PC-3 (cell line): ENCODE results near the gene GFRA1. TPM values are rescaled to one million over a fixed set of nuclear protein-coding genes. Genes with fewer than 3 reads are reported as not detected.

Experiments used
- ATAC-seq: fragments of 200-7000 bp; cut with Tn5 transposase; 2 replicates; pipeline ENCODE4 v1.9.1; 2020; ENCODE audit warnings: mild to moderate bottlenecking, moderate library complexity
- BruUV-seq: library from RNA; stranded (reverse); fragments of 400-500 nt; replicated peaks from 2 replicates; lab custom pipeline; 2021; lab: Mats Ljungman, UMichigan
- CTCF ChIA-PET: fragments of 300-600 bp; sonication (Branson Sonifier 250); formaldehyde crosslinking; loops from one replicate; lab custom pipeline; 2022; ENCODE audit warnings: antibody characterized with exemption; lab: Charles Lee
- POLR2A ChIA-PET: fragments of 300-600 bp; sonication (Branson Sonifier 250); formaldehyde crosslinking; loops from one replicate; lab custom pipeline; 2022; ENCODE audit warnings: antibody characterized with exemption; ENCODE audit not compliant: unreplicated experiment; lab: Charles Lee
- DNase-seq: peaks from one replicate; pipeline ENCODE4 v3.0.0-alpha.2; 2015
- H2AFZ ChIP-seq: fragments of 300-600 bp; sonication (generic); 2 replicates; pipeline ENCODE4 v1.6.0; 2016; ENCODE audit warnings: antibody characterized with exemption, low read length
- H3F3A ChIP-seq: fragments of 300-600 bp; sonication (generic); one replicate; pipeline ENCODE4 v1.6.0; 2017; ENCODE audit warnings: antibody characterized with exemption, low read length, control low read depth, mild to moderate bottlenecking; ENCODE audit not compliant: unreplicated experiment
- H3K27ac ChIP-seq: fragments of 300-600 bp; sonication (generic); 2 replicates; pipeline ENCODE4 v1.5.1; 2016; ENCODE audit warnings: mild to moderate bottlenecking, low read length
- H3K27me3 ChIP-seq: fragments of 300-600 bp; sonication (generic); 2 replicates; pipeline ENCODE4 v1.6.1; 2016; ENCODE audit warnings: low read length, mixed read lengths
- H3K36me3 ChIP-seq: fragments of 300-600 bp; sonication (generic); 2 replicates; pipeline ENCODE4 v1.6.1; 2016; ENCODE audit warnings: low read depth, mixed run types, low read length, mixed read lengths
- H3K4me1 ChIP-seq: fragments of 300-600 bp; sonication (generic); 2 replicates; pipeline ENCODE4 v1.5.1; 2016; ENCODE audit warnings: low read length; ENCODE audit not compliant: insufficient read depth
- H3K4me2 ChIP-seq: fragments of 300-600 bp; sonication (generic); 2 replicates; pipeline ENCODE4 v1.6.0; 2016; ENCODE audit warnings: low read length
- H3K4me3 ChIP-seq: fragments of 300-600 bp; sonication (generic); 2 replicates; pipeline ENCODE4 v1.5.1; 2016; ENCODE audit warnings: mild to moderate bottlenecking, low read length, mixed read lengths
- H3K79me2 ChIP-seq: fragments of 300-600 bp; sonication (generic); 2 replicates; pipeline ENCODE4 v1.6.1; 2017; ENCODE audit warnings: low read length, mixed read lengths
- H3K9ac ChIP-seq: fragments of 300-600 bp; sonication (generic); 2 replicates; pipeline ENCODE4 v1.6.0; 2016; ENCODE audit warnings: mild to moderate bottlenecking, low read length
- H3K9me2 ChIP-seq: fragments of 300-600 bp; sonication (generic); replicated peaks from 2 replicates; pipeline ENCODE4 v1.6.1; 2016; ENCODE audit warnings: mixed run types, low read length, mixed read lengths
- H3K9me3 ChIP-seq: fragments of 300-600 bp; sonication (generic); 2 replicates; pipeline ENCODE4 v1.6.1; 2016; ENCODE audit warnings: low read length, mixed read lengths
- H4K20me1 ChIP-seq: fragments of 300-600 bp; sonication (generic); 2 replicates; pipeline ENCODE4 v1.6.1; 2016; ENCODE audit warnings: low read length, mixed read lengths
- EZH2 ChIP-seq: fragments of 300-600 bp; sonication (generic); IDR thresholded peaks from one replicate; pipeline ENCODE4 v1.6.1; 2017; ENCODE audit warnings: antibody characterized with exemption, mild to moderate bottlenecking, low read length; ENCODE audit not compliant: unreplicated experiment
- EZH2phosphoT487 ChIP-seq: fragments of 300-600 bp; sonication (generic); IDR thresholded peaks from 2 replicates; pipeline ENCODE4 v1.6.1; 2018; ENCODE audit warnings: mild to moderate bottlenecking, antibody characterized with exemption, low read length, borderline replicate concordance
- intact Hi-C: fragments of 100-400 bp; cut with micrococcal nuclease; formaldehyde crosslinking; loops from 2 replicates; pipeline ENCODE4 v1.9.0; 2023
- total RNA-seq: library from RNA; depleted of rRNA; stranded (reverse); fragments of >200 nt; gene quantifications from 2 replicates; pipeline ENCODE4 v1.2.3, GENCODE V29; 2014
- TF ChIP-seq, protein P1 (sequence below): fragments of 300-600 bp; sonication (generic); conservative IDR thresholded peaks from 2 replicates; pipeline ENCODE4 v1.5.1; 2017; ENCODE audit warnings: antibody characterized with exemption, low read depth, mild to moderate bottlenecking, low read length

Gene GFRA1
- total RNA-seq, 1 experiment from 2014 or later: not detected

DNA sequence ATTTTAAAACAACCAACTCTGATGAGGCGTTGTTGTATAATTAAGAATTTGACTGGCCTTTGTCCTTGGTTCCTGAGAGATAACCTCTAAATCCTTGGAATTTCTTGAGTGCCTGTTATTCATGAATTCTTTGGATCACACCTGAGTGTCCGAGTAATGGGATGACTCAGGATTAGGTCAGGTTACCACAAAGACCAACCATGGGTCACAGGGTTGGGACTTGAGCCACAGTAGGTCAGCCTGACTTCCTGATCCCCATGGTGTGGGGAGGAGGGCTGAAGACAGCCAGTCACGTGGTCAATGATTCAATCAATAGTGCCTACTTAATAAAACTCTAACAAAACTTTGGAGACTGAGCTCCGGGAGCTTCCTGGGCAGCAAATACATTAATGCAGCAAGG lies 192.5 kb downstream of the GFRA1 start:
- ChIA-PET CTCF (no interaction called here), POLR2A (no interaction called here)
- no peak overlapping the region for H3K9ac ChIP-seq
- no peaks in the 10 kb centered on the region for H3K9me3 ChIP-seq
- H3K4me1 ChIP-seq: no peaks in the 10 kb centered on the region
- no peaks in the 10 kb centered on the region for H4K20me1 ChIP-seq
- H3K79me2 ChIP-seq: no peaks in the 10 kb centered on the region
- ATAC-seq (no peak), DNase-seq (peak; percentile 8)
- no peaks in the 10 kb centered on the region for H3K9me2 ChIP-seq
- no TSS peak for BruUV-seq
- H2AFZ ChIP-seq: no peak overlapping the region
- no peaks in the 10 kb centered on the region for H3F3A ChIP-seq
- intact Hi-C loops: no loop called here
- H3K4me3 ChIP-seq: no peak overlapping the region
- no peak overlapping the region for H3K27ac ChIP-seq
- no peak overlapping the region for H3K4me2 ChIP-seq
- TF ChIP-seq, protein P1, sequence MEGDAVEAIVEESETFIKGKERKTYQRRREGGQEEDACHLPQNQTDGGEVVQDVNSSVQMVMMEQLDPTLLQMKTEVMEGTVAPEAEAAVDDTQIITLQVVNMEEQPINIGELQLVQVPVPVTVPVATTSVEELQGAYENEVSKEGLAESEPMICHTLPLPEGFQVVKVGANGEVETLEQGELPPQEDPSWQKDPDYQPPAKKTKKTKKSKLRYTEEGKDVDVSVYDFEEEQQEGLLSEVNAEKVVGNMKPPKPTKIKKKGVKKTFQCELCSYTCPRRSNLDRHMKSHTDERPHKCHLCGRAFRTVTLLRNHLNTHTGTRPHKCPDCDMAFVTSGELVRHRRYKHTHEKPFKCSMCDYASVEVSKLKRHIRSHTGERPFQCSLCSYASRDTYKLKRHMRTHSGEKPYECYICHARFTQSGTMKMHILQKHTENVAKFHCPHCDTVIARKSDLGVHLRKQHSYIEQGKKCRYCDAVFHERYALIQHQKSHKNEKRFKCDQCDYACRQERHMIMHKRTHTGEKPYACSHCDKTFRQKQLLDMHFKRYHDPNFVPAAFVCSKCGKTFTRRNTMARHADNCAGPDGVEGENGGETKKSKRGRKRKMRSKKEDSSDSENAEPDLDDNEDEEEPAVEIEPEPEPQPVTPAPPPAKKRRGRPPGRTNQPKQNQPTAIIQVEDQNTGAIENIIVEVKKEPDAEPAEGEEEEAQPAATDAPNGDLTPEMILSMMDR: no peak
- no peak for TF ChIP-seq EZH2phosphoT487
- TF ChIP-seq EZH2: no peak
- H3K36me3 ChIP-seq: no peaks in the 10 kb centered on the region
- H3K27me3 ChIP-seq: no peaks in the 10 kb centered on the region

- intact Hi-C loops: no loop called here
- H4K20me1 ChIP-seq: no peaks in the 10 kb centered on the region
- H3K9ac ChIP-seq: no peak overlapping the region
- no peak overlapping the region for H3K27ac ChIP-seq
- H3K4me3 ChIP-seq: no peak overlapping the region
- TF ChIP-seq EZH2phosphoT487 (no peak), EZH2 (no peak)
- TF ChIP-seq, protein P1: no peak
- no peaks in the 10 kb centered on the region for H3K4me1 ChIP-seq
- no TSS peak for BruUV-seq
- POLR2A ChIA-PET: no interaction called here
- no peaks in the 10 kb centered on the region for H3K9me2 ChIP-seq
- CTCF ChIA-PET: no interaction called here
- H3K79me2 ChIP-seq: no peaks in the 10 kb centered on the region
- H2AFZ ChIP-seq: no peak overlapping the region
- no peak overlapping the region for H3K4me2 ChIP-seq
- ATAC-seq: no peak
- H3K27me3 ChIP-seq: no peaks in the 10 kb centered on the region
- no peak for DNase-seq
- no peaks in the 10 kb centered on the region for H3K36me3 ChIP-seq
- H3F3A ChIP-seq: no peaks in the 10 kb centered on the region
- no peaks in the 10 kb centered on the region for H3K9me3 ChIP-seq
Observed at GRCh38 chr10:116079355-116079754, 193.7 kb downstream of the GFRA1 start.

DNA sequence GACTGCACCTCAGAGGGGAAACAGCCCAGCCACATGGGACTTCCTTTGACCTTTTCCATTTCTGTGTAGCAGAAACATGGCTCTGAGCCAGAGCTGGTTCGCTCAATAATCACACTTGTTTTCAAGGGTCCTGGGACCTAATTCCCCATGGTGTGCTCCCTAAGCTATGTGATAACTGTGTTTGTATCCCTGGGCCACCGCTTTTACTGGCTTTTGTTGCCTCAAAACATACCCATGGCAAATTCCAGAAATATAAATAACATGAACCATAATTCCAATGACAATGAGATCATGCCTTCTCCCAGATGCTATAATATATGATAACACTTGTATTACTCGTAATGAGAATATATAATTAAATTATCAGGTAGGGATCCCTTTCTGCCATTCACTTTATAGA lies 196.4 kb downstream of the GFRA1 start:
- H3K4me1 ChIP-seq: no peaks in the 10 kb centered on the region
- TF ChIP-seq EZH2phosphoT487 (no peak), EZH2 (no peak)
- TF ChIP-seq, protein P1: no peak
- H3K27ac ChIP-seq: no peak overlapping the region
- POLR2A ChIA-PET: no interaction called here
- H2AFZ ChIP-seq: no peak overlapping the region
- intact Hi-C loops: no loop called here
- no peaks in the 10 kb centered on the region for H3K9me3 ChIP-seq
- H3K4me3 ChIP-seq: no peak overlapping the region
- no TSS peak for BruUV-seq
- H3K27me3 ChIP-seq: no peaks in the 10 kb centered on the region
- no peaks in the 10 kb centered on the region for H3K9me2 ChIP-seq
- ATAC-seq (no peak), DNase-seq (no peak)
- CTCF ChIA-PET: no interaction called here
- no peaks in the 10 kb centered on the region for H4K20me1 ChIP-seq
- no peaks in the 10 kb centered on the region for H3F3A ChIP-seq
- H3K79me2 ChIP-seq: no peaks in the 10 kb centered on the region
- no peak overlapping the region for H3K9ac ChIP-seq
- no peak overlapping the region for H3K4me2 ChIP-seq
- no peaks in the 10 kb centered on the region for H3K36me3 ChIP-seq
